Measurements from ENCODE around the gene SLC2A13.
"Not testable (repeated sequence)": the region's sequence is repeated elsewhere in the genome, so short reads cannot be mapped to it uniquely, and the experiment has no call there.

Gene SLC2A13

DNA sequence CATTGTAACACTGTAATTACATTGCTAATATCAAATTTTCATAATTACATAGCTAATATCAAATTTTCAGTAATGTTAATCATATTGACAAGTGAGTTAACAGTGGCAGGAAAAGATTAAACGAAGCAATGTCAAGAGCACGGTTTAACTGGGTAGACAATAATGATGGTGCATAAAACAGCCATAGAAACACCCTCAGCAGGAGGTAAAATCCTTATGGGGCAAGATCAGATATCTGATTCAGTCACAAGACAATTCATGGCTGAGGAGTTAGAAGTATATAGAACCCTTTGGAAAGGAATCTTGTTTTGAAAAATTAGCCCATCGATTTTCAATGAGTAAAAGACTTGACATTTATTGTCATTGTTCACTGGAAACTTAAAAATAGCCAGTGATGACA, 190.6 kb downstream of the SLC2A13 start:
- Histone ChIP-seq H3K36me3 (ENCODE audit: control insufficient read depth, low read depth, low read length) (no peaks in the 10 kb centered on the region), H3K4me3 (ENCODE audit: low read length) (no peak overlapping the region), H3K9ac (ENCODE audit: low read length) (no peak overlapping the region), H3K4me1 (ENCODE audit: control insufficient read depth, low read depth, low read length) (no peaks in the 10 kb centered on the region), H3K27me3 (ENCODE audit: control insufficient read depth, insufficient read depth, low read length) (no peaks in the 10 kb centered on the region), H3K27ac (ENCODE audit: low read length) (no peak overlapping the region), H3K9me3 (ENCODE audit: control insufficient read depth, low read depth, low read length) (no peaks in the 10 kb centered on the region)

DNA sequence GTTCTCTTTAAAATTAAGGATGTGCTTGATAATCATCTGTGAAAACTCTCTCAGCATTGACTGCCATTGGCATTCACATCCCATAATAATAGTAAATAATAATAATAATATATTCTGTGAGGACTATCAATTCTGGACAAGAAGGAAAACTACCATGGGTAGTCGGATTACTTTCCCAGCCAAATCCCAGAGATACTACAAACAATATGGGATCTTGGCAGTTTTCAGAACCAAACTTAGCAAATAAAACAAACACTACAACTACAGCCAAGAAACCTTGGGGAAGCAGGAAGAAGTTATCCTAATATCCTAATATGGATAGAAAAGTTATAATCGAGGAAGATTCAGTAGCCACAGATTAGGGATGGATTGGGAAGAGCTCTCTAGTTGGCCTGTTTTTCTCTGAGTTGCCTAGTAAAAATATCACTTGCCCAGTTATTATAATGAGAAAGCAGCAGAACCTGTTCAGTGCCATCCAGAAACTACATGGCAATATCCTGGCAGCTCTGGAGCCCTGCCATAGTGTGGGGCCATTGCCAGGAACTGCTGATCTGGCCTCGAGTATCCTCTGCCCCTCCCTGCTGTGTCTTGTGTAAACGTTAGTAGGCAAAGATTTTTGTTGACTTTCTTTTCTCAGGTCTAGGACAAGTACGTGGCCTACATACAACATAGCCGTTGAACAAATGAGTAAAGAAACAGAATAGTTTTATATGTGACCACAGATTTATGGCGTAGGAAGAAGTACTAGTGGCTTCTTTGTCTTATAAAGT, 193.5 kb downstream of the SLC2A13 start:
- H3K27me3 ChIP-seq (ENCODE audit: control insufficient read depth, insufficient read depth, low read length): no peaks in the 10 kb centered on the region
- no peaks in the 10 kb centered on the region for H3K36me3 ChIP-seq (ENCODE audit: control insufficient read depth, low read depth, low read length)
- no peaks in the 10 kb centered on the region for H3K4me1 ChIP-seq (ENCODE audit: control insufficient read depth, low read depth, low read length)
- H3K9ac ChIP-seq (ENCODE audit: low read length): no peak overlapping the region
- no peak overlapping the region for H3K27ac ChIP-seq (ENCODE audit: low read length)
- H3K4me3 ChIP-seq (ENCODE audit: low read length): no peak overlapping the region
- no peaks in the 10 kb centered on the region for H3K9me3 ChIP-seq (ENCODE audit: control insufficient read depth, low read depth, low read length)

GRCh38 chr12:39906237-39906636, 199.6 kb downstream of the SLC2A13 start:
- no peak overlapping the region for H3K4me3 ChIP-seq (ENCODE audit: low read length)
- H3K27me3 ChIP-seq (ENCODE audit: control insufficient read depth, insufficient read depth, low read length): no peaks in the 10 kb centered on the region
- no peak overlapping the region for H3K9ac ChIP-seq (ENCODE audit: low read length)
- H3K36me3 ChIP-seq (ENCODE audit: control insufficient read depth, low read depth, low read length): no peaks in the 10 kb centered on the region
- no peak overlapping the region for H3K27ac ChIP-seq (ENCODE audit: low read length)
- H3K4me1 ChIP-seq (ENCODE audit: control insufficient read depth, low read depth, low read length): no peaks in the 10 kb centered on the region
- H3K9me3 ChIP-seq (ENCODE audit: control insufficient read depth, low read depth, low read length): no peaks in the 10 kb centered on the region

GRCh38 chr12:39905152-39905551, 200.7 kb downstream of the SLC2A13 start:
- H3K9ac ChIP-seq (ENCODE audit: low read length): no peak overlapping the region
- H3K4me1 ChIP-seq (ENCODE audit: control insufficient read depth, low read depth, low read length): no peaks in the 10 kb centered on the region
- no peaks in the 10 kb centered on the region for H3K27me3 ChIP-seq (ENCODE audit: control insufficient read depth, insufficient read depth, low read length)
- H3K4me3 ChIP-seq (ENCODE audit: low read length): no peak overlapping the region
- no peaks in the 10 kb centered on the region for H3K9me3 ChIP-seq (ENCODE audit: control insufficient read depth, low read depth, low read length)
- H3K36me3 ChIP-seq (ENCODE audit: control insufficient read depth, low read depth, low read length): no peaks in the 10 kb centered on the region
- no peak overlapping the region for H3K27ac ChIP-seq (ENCODE audit: low read length)

DNA sequence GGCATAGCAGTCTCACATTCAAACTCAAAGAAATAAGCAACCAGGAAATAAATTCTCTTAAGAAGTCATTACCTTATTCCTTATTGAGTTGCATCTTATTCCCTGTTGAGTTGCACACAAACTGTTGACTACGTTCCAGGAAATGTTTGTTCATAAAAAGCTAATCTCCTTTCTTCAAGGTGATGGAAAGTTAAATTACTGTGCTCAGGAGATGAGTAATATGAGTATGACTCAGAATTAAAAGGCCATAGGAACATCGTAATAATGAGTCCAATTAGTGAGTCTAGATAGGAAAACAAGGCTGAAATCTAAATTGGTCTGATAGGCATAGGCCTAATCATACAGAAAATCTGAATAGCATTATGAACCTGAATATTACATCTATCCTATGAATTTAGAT, 203.1 kb downstream of the SLC2A13 start:
- H3K27me3 ChIP-seq (ENCODE audit: control insufficient read depth, insufficient read depth, low read length): no peaks in the 10 kb centered on the region
- no peak overlapping the region for H3K4me3 ChIP-seq (ENCODE audit: low read length)
- H3K27ac ChIP-seq (ENCODE audit: low read length): no peak overlapping the region
- no peaks in the 10 kb centered on the region for H3K9me3 ChIP-seq (ENCODE audit: control insufficient read depth, low read depth, low read length)
- no peaks in the 10 kb centered on the region for H3K4me1 ChIP-seq (ENCODE audit: control insufficient read depth, low read depth, low read length)
- H3K9ac ChIP-seq (ENCODE audit: low read length): no peak overlapping the region
- H3K36me3 ChIP-seq (ENCODE audit: control insufficient read depth, low read depth, low read length): no peaks in the 10 kb centered on the region

GRCh38 chr12:39897315-39897714, 208.6 kb downstream of the SLC2A13 start:
- Histone ChIP-seq H3K9ac (ENCODE audit: low read length) (no peak overlapping the region), H3K4me3 (ENCODE audit: low read length) (no peak overlapping the region), H3K4me1 (ENCODE audit: control insufficient read depth, low read depth, low read length) (no peaks in the 10 kb centered on the region), H3K27me3 (ENCODE audit: control insufficient read depth, insufficient read depth, low read length) (no peaks in the 10 kb centered on the region), H3K36me3 (ENCODE audit: control insufficient read depth, low read depth, low read length) (no peaks in the 10 kb centered on the region), H3K27ac (ENCODE audit: low read length) (no peak overlapping the region), H3K9me3 (ENCODE audit: control insufficient read depth, low read depth, low read length) (no peaks in the 10 kb centered on the region)

GRCh38 chr12:39893388-39893787, 212.5 kb downstream of the SLC2A13 start:
- H3K36me3 ChIP-seq (ENCODE audit: control insufficient read depth, low read depth, low read length); H3K9me3 ChIP-seq (ENCODE audit: control insufficient read depth, low read depth, low read length); H3K27ac ChIP-seq (ENCODE audit: low read length); H3K9ac ChIP-seq (ENCODE audit: low read length); H3K27me3 ChIP-seq (ENCODE audit: control insufficient read depth, insufficient read depth, low read length); H3K4me3 ChIP-seq (ENCODE audit: low read length); H3K4me1 ChIP-seq (ENCODE audit: control insufficient read depth, low read depth, low read length): not testable (repeated sequence)

GRCh38 chr12:39892146-39892545, 213.7 kb downstream of the SLC2A13 start:
- no peak overlapping the region for H3K27ac ChIP-seq (ENCODE audit: low read length)
- H3K36me3 ChIP-seq (ENCODE audit: control insufficient read depth, low read depth, low read length): no peaks in the 10 kb centered on the region
- no peaks in the 10 kb centered on the region for H3K9me3 ChIP-seq (ENCODE audit: control insufficient read depth, low read depth, low read length)
- H3K4me3 ChIP-seq (ENCODE audit: low read length): no peak overlapping the region
- H3K9ac ChIP-seq (ENCODE audit: low read length): no peak overlapping the region
- H3K4me1 ChIP-seq (ENCODE audit: control insufficient read depth, low read depth, low read length): peaks cover 2% of the 10 kb centered on the region
- H3K27me3 ChIP-seq (ENCODE audit: control insufficient read depth, insufficient read depth, low read length): no peaks in the 10 kb centered on the region

- Histone ChIP-seq H3K4me3 (ENCODE audit: low read length) (no peak overlapping the region), H3K9ac (ENCODE audit: low read length) (no peak overlapping the region), H3K36me3 (ENCODE audit: control insufficient read depth, low read depth, low read length) (no peaks in the 10 kb centered on the region), H3K27me3 (ENCODE audit: control insufficient read depth, insufficient read depth, low read length) (no peaks in the 10 kb centered on the region), H3K4me1 (ENCODE audit: control insufficient read depth, low read depth, low read length) (peaks cover 10% of the 10 kb centered on the region), H3K9me3 (ENCODE audit: control insufficient read depth, low read depth, low read length) (no peaks in the 10 kb centered on the region), H3K27ac (ENCODE audit: low read length) (no peak overlapping the region)
Observed at GRCh38 chr12:39887856-39888255, 218.0 kb downstream of the SLC2A13 start.

GRCh38 chr12:39886106-39886505, 219.8 kb downstream of the SLC2A13 start:
- H3K27me3 ChIP-seq (ENCODE audit: control insufficient read depth, insufficient read depth, low read length): no peaks in the 10 kb centered on the region
- peaks cover 10% of the 10 kb centered on the region for H3K4me1 ChIP-seq (ENCODE audit: control insufficient read depth, low read depth, low read length)
- H3K9me3 ChIP-seq (ENCODE audit: control insufficient read depth, low read depth, low read length): no peaks in the 10 kb centered on the region
- H3K4me3 ChIP-seq (ENCODE audit: low read length): no peak overlapping the region
- no peaks in the 10 kb centered on the region for H3K36me3 ChIP-seq (ENCODE audit: control insufficient read depth, low read depth, low read length)
- H3K27ac ChIP-seq (ENCODE audit: low read length): no peak overlapping the region
- H3K9ac ChIP-seq (ENCODE audit: low read length): no peak overlapping the region

DNA sequence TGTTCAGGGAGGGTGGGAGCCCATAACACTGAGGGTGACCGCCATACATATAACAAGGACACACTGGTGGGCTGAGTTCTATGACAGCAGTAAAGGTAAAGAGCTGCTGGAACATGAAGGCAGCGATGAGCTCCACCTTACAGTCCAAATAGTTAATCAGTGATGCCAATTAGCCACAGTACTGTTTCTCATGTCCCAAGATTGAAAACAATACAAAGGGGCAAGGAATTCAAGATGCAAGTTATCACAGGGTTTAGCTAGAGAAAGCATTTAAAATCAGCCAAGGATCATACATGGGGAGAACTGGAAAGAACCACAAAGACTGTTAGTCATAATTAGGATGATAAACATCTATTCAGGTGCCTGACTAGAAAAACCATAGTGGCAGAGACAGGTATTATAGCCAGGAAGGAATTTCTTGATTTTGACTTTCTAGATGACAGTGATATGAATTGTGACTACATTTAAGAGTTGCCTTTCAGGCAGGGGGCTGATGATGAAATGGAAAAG, 221.2 kb downstream of the SLC2A13 start:
- H3K9me3 ChIP-seq (ENCODE audit: control insufficient read depth, low read depth, low read length): peaks cover 1% of the 10 kb centered on the region
- no peak overlapping the region for H3K4me3 ChIP-seq (ENCODE audit: low read length)
- H3K36me3 ChIP-seq (ENCODE audit: control insufficient read depth, low read depth, low read length): no peaks in the 10 kb centered on the region
- no peaks in the 10 kb centered on the region for H3K27me3 ChIP-seq (ENCODE audit: control insufficient read depth, insufficient read depth, low read length)
- H3K4me1 ChIP-seq (ENCODE audit: control insufficient read depth, low read depth, low read length): peaks cover 10% of the 10 kb centered on the region
- H3K9ac ChIP-seq (ENCODE audit: low read length): no peak overlapping the region
- no peak overlapping the region for H3K27ac ChIP-seq (ENCODE audit: low read length)

DNA sequence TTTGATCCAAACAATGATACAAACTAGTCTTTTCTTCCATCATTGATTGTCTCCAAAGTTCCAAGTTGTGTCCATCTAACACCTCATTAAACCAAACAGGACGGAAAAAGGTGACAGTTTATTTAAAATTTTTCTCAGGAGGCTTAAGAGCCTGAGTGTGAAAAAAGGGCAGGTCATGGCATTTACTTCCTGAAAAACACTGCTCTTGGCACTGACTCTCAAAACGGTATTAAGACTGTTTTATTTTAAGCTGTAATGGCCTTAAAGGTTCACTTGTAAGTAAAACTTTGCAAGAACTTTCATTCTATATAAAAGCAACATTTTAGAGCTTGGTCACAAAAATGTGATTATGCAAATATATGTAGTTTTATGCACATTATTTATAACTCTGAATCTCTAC, 222.5 kb downstream of the SLC2A13 start:
- Histone ChIP-seq H3K4me1 (ENCODE audit: control insufficient read depth, low read depth, low read length) (peaks cover 10% of the 10 kb centered on the region), H3K27me3 (ENCODE audit: control insufficient read depth, insufficient read depth, low read length) (no peaks in the 10 kb centered on the region), H3K9me3 (ENCODE audit: control insufficient read depth, low read depth, low read length) (peaks cover 14% of the 10 kb centered on the region), H3K27ac (ENCODE audit: low read length) (no peak overlapping the region), H3K4me3 (ENCODE audit: low read length) (no peak overlapping the region), H3K9ac (ENCODE audit: low read length) (no peak overlapping the region), H3K36me3 (ENCODE audit: control insufficient read depth, low read depth, low read length) (no peaks in the 10 kb centered on the region)
